GM19324 (cell line): ENCODE measurements around the gene DNAJC5G.
"Not testable (repeated sequence)": the region's sequence is repeated elsewhere in the genome, so short reads cannot be mapped to it uniquely, and the experiment has no call there.

Experiments used
- ATAC-seq: cut with Tn5 transposase; IDR thresholded peaks from one replicate; pipeline ENCODE4 v1.9.1; 2021; ENCODE audit warnings: mild to moderate bottlenecking, moderate library complexity; ENCODE audit not compliant: unreplicated experiment, low FRiP score

The DNAJC5G gene

GRCh38 chr2:27250652-27251379 lies 24.4 kb upstream of the DNAJC5G start:
- ATAC-seq: no peak

DNA sequence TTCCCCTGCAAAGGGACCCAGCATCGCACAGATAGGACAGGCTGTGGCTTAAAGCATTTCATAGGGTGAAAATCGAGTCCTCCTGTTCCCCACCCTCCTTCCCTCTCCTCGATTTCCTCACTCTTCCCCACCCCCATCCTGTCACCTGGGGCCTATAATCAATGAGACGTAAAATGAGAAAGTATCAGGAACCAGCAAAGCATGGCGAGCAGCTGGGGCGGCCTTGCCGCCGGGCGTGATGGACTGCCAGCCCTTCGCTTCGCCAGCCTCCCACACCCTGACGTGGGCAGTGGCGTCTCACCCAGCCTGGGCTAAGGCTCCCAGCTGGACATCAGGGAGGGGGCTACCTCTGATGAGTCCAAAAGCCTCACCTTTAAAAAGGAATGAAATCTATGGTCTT lies 23.5 kb upstream of the DNAJC5G start:
- no peak for ATAC-seq

- ATAC-seq: no peak
These were observed 20.0 kb upstream of the DNAJC5G start for GRCh38 chr2:27255187-27255586.

GRCh38 chr2:27255660-27256059 lies 19.6 kb upstream of the DNAJC5G start:
- ATAC-seq: no peak

- no peak for ATAC-seq
These were observed 18.3 kb upstream of the DNAJC5G start for GRCh38 chr2:27256855-27257454.

DNA sequence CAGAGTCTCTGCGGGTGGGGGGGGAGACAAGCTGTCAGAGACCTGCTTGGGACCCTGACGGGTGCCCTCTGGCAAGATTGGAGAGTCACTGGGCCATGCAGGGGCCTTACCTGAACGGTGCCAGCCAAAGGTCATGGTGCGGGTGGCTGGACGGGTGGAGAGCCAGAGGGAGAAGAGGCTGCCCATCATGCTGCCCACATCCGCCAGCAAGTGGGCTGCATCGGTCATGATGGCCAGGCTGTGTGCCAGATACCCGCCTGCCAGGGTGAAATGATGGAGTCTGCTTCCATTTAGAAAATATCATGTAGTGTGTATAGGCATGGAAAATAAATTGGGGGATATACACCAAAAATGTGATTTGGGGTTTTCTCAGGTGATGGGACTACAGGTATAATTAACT lies 17.2 kb upstream of the DNAJC5G start:
- ATAC-seq: no peak

GRCh38 chr2:27261241-27261925 lies 13.8 kb upstream of the DNAJC5G start:
- no peak for ATAC-seq

DNA sequence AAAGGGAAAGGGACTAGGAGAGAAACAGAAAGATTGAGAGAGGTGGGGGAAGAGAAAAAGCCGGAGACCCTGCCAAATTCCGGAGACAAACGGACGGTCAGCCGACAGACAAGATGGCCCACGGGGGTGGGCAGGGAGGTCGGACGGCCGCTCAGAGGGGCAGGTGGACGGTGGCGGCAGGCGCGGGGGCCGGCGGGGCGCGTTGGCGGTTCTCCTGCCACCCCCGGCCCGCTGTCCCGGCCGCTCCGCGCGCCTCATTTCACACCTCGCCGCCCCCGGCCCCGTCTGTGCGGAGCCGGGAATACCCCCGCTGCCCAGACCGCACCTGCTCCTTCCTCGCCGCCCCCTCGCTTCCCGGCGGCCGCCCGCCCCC lies 13.3 kb upstream of the DNAJC5G start:
- no peak for ATAC-seq

- no peak for ATAC-seq
These were observed 12.6 kb upstream of the DNAJC5G start, which contains the start of gene SLC30A3 for GRCh38 chr2:27262379-27263286. SLC30A3 (minus strand) TSS chr2:27263047; CDS start chr2:27262906, 141 bp downstream.

DNA sequence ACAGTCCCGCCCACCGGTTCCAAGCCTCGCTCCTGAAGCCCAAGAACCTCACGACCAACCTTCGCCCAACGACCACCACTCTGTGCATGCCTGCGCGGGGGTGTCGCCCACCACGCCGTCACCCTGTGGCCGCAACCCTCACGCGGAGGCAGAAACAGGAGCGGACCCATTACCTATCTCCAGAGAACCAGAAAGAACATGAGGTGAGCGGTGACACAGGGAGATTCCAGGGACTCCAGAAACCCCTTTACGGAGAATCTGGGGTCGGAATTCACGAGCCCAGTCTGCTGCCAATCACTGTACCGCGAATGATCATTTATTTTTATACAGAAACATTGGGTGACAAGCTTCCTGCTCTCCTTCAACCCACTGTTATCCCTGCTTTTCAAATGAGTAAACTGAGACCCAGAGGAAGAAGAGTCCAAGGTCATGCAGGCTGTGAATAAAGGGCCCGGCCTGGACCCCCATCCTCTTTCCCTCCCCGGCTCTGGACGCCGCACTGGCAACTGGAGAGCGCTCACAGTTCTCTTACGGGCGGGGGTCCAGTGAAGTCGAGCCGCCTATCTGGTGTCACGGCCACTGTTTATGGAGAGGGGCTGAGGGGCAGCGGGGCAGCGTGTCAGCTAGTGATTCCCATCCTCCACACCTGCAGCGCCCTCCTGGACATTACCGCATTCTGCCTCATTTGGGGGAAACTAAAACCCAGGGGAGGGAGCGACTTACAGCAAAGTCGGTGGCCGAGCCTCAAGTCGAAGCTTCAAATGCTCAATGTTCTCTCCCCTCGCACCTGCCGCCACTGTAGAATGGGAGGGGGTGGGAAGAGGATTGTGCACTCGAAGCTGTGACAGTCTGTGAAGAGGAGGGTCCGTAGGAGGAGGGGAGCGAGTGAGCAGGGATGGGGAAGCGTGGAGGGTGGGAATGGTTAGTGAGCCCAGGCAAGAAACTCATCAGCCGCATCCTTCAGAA lies 11.7 kb upstream of the DNAJC5G start:
- no peak for ATAC-seq

DNA sequence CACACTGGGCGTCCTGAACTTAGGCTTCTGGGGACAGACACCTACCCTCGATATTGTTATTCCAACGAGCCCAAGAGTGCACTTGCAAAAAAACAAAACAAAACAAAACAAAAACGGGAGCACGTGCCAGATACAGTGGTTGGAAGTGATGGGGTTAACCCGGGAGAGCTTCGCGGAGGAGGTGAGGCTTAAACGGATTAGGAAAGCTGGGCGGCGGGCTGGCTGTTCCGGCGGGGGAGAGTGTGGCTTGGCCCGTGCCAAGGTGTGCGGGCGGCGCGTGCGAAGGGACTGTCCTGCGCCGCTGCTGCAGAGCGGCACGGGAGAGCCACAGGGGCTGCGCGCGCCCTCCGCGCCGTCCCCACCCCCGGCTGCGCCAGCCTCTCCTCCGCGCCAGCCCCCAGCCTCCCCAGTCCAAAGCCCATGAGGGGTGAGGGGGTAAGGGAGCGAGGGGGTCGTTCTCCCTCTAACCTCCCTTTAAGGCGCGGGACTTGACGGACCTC lies 10.9 kb upstream of the DNAJC5G start:
- ATAC-seq: no peak

GRCh38 chr2:27264753-27265535 lies 10.3 kb upstream of the DNAJC5G start:
- ATAC-seq: no peak

GRCh38 chr2:27265536-27265870 lies 9.7 kb upstream of the DNAJC5G start:
- ATAC-seq: no peak

DNA sequence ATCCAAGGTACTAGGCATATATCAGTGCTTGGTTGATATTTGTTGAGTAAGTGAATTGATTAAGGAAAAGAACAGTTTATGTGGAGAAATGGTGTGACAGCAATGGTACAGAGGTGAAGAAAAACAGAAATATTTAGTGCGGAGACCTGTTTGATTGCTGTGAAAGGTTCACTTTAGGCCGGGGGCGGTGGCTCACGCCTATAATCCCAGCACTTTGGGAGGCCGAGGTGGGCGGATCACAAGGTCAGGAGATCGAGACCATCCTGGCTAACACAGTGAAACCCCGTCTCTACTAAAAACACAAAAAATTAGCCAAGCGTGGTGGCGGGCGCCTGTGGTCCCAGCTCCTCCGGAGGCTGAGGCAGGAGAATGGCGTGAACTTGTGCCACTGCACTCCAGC lies 6.9 kb upstream of the DNAJC5G start:
- ATAC-seq: not testable (repeated sequence)

DNA sequence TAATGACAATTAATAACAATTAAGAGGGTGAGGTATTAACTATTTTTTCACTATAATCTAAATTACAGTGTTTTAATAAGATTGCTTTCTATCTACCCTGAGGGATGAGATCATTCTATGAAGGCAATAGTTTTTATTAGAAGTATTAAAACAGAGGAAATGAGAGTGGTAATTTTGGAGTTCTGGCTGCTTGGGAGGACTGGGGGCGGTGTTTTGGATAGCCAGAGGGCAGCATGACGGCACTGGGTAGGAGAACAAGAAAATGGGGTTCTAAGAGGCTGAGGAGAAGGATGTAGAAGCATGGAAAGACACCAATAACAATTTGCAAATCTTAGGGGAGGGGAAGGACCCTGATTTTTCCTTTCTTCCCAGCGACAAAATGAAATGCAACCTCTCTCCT lies 5.1 kb upstream of the DNAJC5G start:
- ATAC-seq: no peak

DNA sequence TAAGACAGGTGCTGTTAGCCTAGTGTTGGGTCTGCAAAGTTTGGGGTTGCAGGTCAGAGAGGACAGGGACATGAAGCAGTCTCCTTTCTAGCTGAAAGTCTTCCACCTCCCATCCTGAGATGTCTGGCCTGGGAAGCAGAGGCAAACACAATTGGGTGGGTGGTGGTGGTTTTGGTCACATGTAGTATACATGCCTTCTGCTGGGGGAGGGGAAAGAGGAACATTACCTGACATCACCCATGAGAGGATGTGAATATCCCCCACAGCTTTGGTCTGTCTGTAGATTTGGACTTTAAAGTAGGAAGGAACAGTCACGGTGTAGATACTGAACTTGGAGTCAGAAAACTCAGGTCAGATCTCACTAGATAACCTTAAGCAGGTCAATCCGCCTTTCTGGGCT lies 4.6 kb upstream of the DNAJC5G start:
- ATAC-seq: no peak

DNA sequence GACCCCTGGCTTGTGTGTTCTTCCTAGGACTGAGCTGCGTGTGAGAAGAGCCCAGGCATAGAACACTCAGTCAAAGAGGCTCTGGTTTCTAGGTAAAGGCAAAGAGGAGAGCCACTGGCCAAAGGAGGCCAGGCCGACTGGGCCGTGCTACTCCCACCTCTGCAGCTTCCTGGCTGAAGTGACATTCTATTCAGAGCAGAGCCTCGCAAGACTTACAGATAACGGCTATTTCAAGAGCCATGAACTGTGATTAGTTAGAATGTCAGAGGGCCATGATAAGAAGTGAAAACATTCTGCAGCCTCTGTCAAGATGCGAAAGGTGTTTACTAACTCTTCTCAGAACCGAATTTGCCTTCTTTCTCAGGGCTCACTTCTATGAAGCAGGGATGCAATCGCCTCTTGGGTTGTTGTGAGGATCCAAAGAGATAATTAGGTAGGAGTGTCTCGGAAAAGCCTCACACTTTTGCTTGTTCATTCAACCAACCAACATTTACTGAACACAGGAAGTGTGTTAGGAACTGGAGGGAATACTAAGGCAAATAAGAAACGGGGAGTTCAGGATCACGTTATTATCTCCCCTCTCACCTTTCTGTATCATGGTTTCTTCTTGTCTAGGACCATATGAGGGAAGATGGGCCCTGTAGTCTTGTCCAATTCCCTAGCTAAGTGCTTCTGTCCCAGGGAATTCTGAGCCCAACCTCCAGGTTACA lies 3.4 kb upstream of the DNAJC5G start:
- no peak for ATAC-seq
